Mucosa of rectum (tissue), 2 donors: Measurements from ENCODE around the gene C1orf216.

ENCODE experiments used
- H3K27ac ChIP-seq, 2 donors: one replicate each; pipeline ENCODE4 v1.7.0; 2013; ENCODE audit warnings: inconsistent platforms in 2 of 2, low read depth in 2 of 2, low read length in 2 of 2
- H3K27me3 ChIP-seq, 2 donors: one replicate each; pipeline ENCODE4 v1.7.0; 2013; ENCODE audit warnings: low read length in 2 of 2; ENCODE audit not compliant: control insufficient read depth in 2 of 2, insufficient read depth in 2 of 2
- H3K36me3 ChIP-seq, 2 donors: one replicate each; pipeline ENCODE4 v1.7.0; 2013; ENCODE audit warnings: low read length in 2 of 2; ENCODE audit not compliant: control insufficient read depth in 2 of 2, insufficient read depth in 2 of 2
- H3K4me1 ChIP-seq, 2 donors: one replicate each; pipeline ENCODE4 v1.7.0; 2013; ENCODE audit warnings: low read length in 2 of 2, mild to moderate bottlenecking in 1 of 2; ENCODE audit not compliant: control insufficient read depth in 2 of 2, insufficient read depth in 2 of 2
- H3K4me3 ChIP-seq, 2 donors: one replicate each; pipeline ENCODE4 v1.7.0; 2013; ENCODE audit warnings: low read length in 2 of 2
- H3K9ac ChIP-seq, 2 donors: one replicate each; pipeline ENCODE4 v1.7.0; 2013; ENCODE audit warnings: low read length in 2 of 2, low read depth in 1 of 2, mild to moderate bottlenecking in 1 of 2
- H3K9me3 ChIP-seq, 2 donors: one replicate each; pipeline ENCODE4 v1.7.0; 2013; ENCODE audit warnings: low read length in 2 of 2; ENCODE audit not compliant: control insufficient read depth in 2 of 2
- donor health status: healthy.
- donor health status: Normal muscosa, but diverticular disease.

The C1orf216 gene

DNA sequence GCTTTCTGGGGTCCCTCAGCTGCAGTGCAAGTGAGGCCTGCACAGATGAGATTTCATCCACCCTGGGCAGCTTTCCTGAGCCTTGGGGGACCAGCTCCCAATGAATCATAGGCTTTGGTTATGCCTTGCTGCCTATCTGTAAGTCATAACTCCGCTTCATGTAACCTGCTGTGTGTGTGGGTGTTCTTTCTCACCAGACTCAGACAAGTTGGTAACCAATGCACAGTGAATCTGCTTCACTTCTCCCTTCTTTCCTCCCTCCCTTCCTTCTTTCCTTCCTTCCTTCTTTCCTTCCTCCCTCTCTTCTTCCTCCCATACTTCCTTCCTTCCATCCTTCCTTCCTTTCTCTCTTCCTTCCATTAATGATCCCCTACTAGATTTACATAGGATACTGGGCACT lies 42.9 kb downstream of the C1orf216 start:
- Histone ChIP-seq H3K36me3 (no peaks in the 10 kb centered on the region), H3K27ac (no peak overlapping the region), H3K9me3 (no peaks in the 10 kb centered on the region), H3K4me1 (no peaks in the 10 kb centered on the region), H3K9ac (no peak overlapping the region), H3K4me3 (no peak overlapping the region), H3K27me3 (no peaks in the 10 kb centered on the region)

DNA sequence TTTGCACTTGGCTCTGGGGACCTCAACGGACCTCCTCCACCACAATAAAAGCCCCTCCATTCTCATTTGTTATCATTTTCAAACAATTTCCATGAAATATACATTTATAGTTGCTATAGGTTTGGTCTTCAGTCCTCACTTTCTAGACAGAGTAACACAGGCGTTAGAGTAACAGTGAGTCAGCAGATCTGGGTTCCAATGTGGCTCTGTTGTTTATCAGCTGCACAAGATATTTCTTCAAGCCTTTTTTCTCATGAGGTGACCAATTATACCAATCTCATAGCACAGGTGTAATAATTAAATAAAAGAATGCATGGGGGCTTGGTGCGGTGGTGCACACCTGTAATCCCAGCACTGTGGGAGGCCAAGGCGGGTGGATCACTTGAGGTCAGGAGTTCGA lies 44.6 kb downstream of the C1orf216 start:
- no peak overlapping the region for H3K27ac ChIP-seq
- H3K36me3 ChIP-seq, result no peaks in the 10 kb centered on the region
- H3K9ac ChIP-seq, result no peak overlapping the region
- no peaks in the 10 kb centered on the region for H3K9me3 ChIP-seq
- H3K27me3 ChIP-seq, result no peaks in the 10 kb centered on the region
- no peak overlapping the region for H3K4me3 ChIP-seq
- H3K4me1 ChIP-seq, result no peaks in the 10 kb centered on the region

DNA sequence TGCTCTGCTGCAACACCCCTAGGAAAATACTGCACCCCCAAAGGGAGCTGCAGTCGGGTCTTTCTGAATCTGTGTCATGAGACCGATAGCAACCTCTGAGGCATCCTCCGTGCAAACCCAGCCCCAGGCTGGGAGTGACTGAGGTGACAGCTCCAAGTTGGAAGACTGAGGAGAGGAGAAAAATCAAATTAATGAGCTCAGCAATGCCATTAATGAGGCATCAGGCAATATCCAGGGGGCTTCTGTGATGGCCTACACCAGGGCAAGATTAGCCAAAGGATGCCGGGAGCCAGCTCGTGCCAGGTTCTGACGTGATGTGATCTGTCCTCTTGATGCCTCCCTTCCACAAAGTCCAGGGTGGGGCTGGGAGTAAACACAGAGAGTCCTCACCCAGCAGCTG lies 46.6 kb downstream of the C1orf216 start:
- Histone ChIP-seq H3K27ac (no peak overlapping the region), H3K9ac (no peak overlapping the region), H3K27me3 (peaks cover 0 to 2% of the 10 kb centered on the region in 2 donors), H3K9me3 (no peaks in the 10 kb centered on the region), H3K4me1 (no peaks in the 10 kb centered on the region), H3K36me3 (no peaks in the 10 kb centered on the region), H3K4me3 (no peak overlapping the region)

DNA sequence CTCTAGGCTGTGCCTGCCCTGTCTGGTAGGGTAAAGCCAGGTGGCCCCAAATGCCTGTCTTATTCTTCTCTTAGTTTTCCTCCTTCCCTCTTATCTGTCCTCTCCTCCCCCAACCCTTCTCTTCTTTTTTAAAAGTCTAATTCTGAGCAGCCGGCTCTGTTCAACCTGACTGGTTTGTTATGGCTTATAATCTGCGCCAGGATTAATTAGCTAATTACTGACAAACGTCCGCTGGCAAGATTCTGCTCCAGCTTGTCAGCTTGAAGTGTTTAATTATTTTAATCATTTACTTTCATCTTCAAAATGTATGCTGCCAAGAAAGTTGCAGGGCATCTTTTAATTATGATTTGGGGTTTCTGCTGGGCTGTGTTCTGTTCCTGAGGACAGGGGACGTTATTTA lies 50.2 kb downstream of the C1orf216 start:
- Histone ChIP-seq H3K4me3 (no peak overlapping the region), H3K36me3 (no peaks in the 10 kb centered on the region), H3K27me3 (peaks cover 0 to 2% of the 10 kb centered on the region in 2 donors)

DNA sequence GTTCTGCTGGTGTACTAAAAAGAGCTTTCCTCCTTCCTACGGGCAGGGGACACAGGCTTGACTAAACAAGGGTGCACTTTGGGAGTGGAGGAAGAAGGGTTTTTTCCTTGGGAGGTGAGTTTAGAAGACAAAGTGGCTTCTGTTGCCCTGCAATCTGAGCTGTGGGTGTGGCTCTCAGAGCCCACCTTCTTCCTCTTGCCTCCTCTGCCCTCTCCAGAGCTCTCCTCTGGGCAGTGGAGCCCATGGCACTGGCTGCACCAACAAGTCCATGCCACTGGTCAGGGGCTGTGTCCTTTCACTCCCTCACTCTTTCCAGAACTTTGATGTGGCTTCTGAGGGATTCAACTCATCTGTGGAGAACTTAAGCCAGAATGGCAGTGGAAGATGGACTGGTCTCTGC lies 51.8 kb downstream of the C1orf216 start:
- Histone ChIP-seq H3K4me3 (no peak overlapping the region), H3K27me3 (peaks cover 0 to 2% of the 10 kb centered on the region in 2 donors), H3K9ac (no peak overlapping the region), H3K9me3 (no peaks in the 10 kb centered on the region), H3K27ac (no peak overlapping the region), H3K4me1 (no peaks in the 10 kb centered on the region), H3K36me3 (no peaks in the 10 kb centered on the region)

More for the DNA sequence above, 50.2 kb downstream of the C1orf216 start:
- Histone ChIP-seq H3K9me3 (no peaks in the 10 kb centered on the region), H3K4me1 (no peaks in the 10 kb centered on the region), H3K9ac (no peak overlapping the region), H3K27ac (no peak overlapping the region)

DNA sequence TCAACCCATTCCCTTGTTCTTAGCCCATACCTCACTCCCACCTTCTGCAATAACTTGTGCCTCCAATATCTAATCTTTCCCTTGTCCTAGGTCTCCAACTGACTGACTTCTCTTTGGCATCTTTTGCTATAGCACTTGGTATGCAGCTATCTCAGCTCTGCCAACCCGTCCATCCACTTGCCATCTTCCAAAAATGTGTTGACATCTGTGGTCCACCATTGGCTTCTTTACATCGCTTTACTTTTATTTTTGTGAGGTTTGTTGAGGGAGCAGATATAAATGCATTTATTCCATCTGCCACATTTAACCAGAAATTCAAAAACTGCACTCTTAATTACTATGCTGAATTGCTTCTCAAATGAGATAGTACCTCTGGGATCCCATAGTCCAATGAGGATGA lies 52.5 kb downstream of the C1orf216 start:
- Histone ChIP-seq H3K27me3 (peaks cover 0 to 2% of the 10 kb centered on the region in 2 donors), H3K27ac (no peak overlapping the region), H3K4me3 (no peak overlapping the region), H3K9me3 (no peaks in the 10 kb centered on the region), H3K4me1 (no peaks in the 10 kb centered on the region), H3K36me3 (no peaks in the 10 kb centered on the region), H3K9ac (no peak overlapping the region)
